Activated effector memory CD4-positive, alpha-beta T cell treated with anti-CD3 and anti-CD28 coated beads, Interleukin-2, amount 50 U/mL, for 16 hours (primary cell): ENCODE data around the gene RRP15.

Experiments used
- DNase-seq: peaks from one replicate; pipeline ENCODE4 v3.0.0-alpha.2; 2020

Gene RRP15

DNA sequence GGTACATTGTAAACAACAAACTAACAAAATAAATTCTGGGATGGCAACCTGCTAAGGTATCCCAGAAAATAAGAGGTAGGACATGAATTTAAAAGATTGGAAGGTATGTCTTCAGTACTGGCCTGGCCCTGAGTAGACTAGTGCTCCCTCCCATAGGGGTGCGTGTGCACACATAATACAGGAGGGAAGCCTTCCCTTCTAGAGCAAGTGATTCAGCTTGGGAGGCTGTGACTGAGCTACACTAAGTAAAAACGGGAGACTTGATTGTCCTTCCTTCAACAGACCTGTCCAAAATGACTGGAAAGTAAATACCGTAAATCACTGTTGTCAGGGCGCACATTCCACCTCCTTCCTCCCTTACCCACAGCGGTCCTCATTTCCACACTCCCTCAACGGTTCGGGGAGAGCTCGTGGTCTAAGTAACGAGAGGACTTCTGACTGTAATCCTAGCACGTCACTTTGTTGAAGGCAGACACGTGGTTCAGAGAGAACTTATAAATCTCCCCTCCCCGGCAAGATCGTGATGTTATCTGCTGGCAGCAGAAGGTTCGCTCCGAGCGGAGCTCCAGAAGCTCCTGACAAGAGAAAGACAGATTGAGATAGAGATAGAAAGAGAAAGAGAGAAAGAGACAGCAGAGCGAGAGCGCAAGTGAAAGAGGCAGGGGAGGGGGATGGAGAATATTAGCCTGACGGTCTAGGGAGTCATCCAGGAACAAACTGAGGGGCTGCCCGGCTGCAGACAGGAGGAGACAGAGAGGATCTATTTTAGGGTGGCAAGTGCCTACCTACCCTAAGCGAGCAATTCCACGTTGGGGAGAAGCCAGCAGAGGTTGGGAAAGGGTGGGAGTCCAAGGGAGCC is 60.0 kb downstream of the RRP15 start, which contains the start of gene TGFB2:
TSS of gene TGFB2 (plus strand) at position 523 of the 859 bp plus-strand sequence. CDS start 1,366 bp downstream, outside the sequence.
- no peak for DNase-seq

DNA sequence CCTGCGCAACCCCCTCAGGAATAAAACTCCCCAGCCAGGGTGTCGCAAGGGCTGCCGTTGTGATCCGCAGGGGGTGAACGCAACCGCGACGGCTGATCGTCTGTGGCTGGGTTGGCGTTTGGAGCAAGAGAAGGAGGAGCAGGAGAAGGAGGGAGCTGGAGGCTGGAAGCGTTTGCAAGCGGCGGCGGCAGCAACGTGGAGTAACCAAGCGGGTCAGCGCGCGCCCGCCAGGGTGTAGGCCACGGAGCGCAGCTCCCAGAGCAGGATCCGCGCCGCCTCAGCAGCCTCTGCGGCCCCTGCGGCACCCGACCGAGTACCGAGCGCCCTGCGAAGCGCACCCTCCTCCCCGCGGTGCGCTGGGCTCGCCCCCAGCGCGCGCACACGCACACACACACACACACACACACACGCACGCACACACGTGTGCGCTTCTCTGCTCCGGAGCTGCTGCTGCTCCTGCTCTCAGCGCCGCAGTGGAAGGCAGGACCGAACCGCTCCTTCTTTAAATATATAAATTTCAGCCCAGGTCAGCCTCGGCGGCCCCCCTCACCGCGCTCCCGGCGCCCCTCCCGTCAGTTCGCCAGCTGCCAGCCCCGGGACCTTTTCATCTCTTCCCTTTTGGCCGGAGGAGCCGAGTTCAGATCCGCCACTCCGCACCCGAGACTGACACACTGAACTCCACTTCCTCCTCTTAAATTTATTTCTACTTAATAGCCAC is 60.7 kb downstream of the RRP15 start:
- no peak for DNase-seq

- no peak for DNase-seq
These were observed 61.5 kb downstream of the RRP15 start for GRCh38 chr1:218346391-218347204.

GRCh38 chr1:218347336-218347722 is 62.2 kb downstream of the RRP15 start:
- no peak for DNase-seq

GRCh38 chr1:218347723-218348627 is 62.9 kb downstream of the RRP15 start:
- DNase-seq = no peak

GRCh38 chr1:218348628-218349071 is 63.6 kb downstream of the RRP15 start:
- DNase-seq = no peak

DNA sequence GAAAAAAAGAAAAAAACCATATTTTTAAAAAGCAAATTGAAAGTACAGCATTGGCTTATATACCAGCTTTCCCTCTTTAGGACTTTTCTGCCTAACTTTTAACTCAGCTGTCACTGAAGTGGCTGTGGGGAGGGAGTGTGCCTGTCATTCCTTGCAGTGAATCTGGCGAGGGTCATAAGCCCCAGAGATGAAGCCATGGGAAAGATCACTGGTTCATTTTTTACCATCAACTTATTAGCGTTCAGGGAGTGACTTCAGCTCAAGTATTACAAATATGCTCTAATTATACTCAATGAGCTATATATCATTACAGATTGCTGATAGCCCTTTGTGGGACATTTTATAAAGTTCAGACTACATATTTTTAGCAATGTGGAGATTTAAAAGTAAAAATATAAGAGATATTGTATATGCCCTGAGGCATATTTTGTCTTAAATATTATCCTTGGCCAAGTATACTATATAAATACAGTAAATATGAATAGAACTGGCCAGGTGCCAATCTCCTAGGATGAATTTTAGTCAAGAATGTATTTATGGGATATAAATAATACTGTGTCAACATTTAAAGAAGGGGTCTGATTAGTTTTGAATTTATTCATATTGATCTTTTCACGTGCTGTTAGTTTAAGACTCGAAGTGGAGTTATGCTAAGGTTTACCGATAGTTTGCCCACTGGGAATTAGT is 64.4 kb downstream of the RRP15 start:
- no peak for DNase-seq

GRCh38 chr1:218350035-218350525 is 65.0 kb downstream of the RRP15 start:
- DNase-seq = no peak

GRCh38 chr1:218350801-218351266 is 65.7 kb downstream of the RRP15 start:
- no peak for DNase-seq

GRCh38 chr1:218351391-218352074 is 66.4 kb downstream of the RRP15 start:
- DNase-seq = peak; percentile 66

GRCh38 chr1:218352075-218352438 is 67.0 kb downstream of the RRP15 start:
- no peak for DNase-seq

DNA sequence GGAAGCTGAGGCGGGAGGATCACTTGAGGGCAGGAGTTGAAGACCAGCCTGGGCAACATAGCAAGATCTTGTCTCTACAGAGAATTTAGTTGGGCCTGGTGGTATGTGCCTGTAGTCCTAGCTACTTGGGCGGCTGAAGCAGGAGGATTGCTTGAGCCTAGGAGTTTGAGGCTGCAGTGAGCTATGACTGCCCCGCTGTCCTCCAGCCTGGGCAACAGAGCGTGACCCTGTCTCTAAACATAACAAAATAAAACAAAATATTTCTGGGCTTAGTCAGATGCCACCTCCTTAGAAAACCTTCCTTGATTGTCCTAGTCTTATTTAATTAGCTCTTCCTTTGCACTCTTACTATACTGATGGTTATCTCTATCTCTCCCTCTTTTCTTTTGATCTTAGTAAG is 68.6 kb downstream of the RRP15 start:
- no peak for DNase-seq

GRCh38 chr1:218355278-218355677 is 70.2 kb downstream of the RRP15 start:
- DNase-seq = no peak

GRCh38 chr1:218357211-218357892 is 72.3 kb downstream of the RRP15 start:
- DNase-seq = no peak

DNA sequence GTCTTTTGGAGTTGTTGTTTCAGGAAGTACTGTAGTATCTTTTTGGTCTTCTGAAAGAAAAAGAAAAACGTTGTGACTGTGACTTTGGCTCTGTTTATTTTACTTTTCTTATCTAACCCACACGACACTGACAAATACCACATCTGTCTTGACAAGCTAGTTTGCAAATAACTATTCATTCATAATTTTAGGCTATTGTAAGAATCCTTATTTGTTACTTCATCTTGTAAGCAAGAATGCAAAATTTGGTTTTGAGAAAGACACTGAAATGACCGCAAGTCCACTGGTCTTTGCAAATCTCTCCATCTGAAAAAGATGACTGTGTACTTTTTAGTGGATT is 72.8 kb downstream of the RRP15 start:
- no peak for DNase-seq

DNA sequence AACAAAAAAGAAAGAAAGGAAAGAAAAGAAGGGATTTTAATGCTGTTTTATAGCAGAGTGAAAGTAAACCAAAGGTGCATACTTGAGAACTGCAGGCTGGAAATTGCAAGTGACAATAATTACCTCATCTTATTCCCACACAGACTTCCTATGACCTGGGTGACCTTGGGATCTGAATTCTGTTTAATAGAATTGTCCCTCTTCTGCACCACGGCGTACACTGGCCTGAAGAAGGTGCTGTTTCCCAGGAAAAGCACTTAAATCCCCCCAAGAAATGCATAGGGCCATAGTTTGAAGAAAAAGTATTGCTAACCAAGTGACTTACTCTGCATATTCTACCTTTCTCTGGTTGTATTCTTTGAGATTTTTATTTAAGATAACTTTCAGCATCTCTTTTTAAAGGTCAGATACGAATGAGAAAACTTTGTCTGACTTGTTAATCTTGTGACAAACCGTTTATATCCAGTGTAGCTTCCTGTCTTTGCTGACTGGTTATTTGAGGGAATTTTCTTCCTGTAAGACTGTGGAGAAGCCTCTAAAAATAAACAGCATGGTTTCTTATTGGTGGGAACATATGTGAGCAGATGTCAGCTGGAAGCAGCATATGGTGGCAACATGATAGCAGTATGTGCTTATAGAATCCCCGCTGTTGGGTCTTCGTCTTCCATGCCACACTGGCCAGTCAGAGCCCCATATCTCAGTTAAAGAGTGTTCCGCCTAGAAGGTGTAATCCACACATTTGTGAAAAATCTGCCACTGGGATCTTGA is 76.4 kb downstream of the RRP15 start:
- no peak for DNase-seq

GRCh38 chr1:218362418-218363076 is 77.5 kb downstream of the RRP15 start:
- no peak for DNase-seq

DNA sequence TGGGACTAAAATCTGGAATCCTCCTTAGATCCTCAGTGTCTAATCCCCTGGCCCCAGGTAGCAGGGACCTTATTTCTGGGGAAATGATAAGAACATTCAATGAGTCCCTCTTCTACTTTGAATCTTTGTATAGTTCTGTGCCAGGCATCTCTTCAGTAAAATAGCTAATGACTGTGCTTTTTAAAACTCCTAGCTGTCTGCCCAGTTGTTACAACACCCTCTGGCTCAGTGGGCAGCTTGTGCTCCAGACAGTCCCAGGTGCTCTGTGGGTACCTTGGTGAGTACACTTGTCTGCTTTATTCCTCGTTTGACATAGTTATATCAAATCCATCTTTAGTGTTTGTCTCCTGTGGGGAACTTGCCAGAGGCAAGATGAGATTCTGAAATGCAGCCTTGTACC is 78.0 kb downstream of the RRP15 start:
- no peak for DNase-seq
